DND-41 (cell line): Measurements from ENCODE around the gene VENTX.

Experiments
- ATAC-seq: fragments of 200-7000 bp; cut with Tn5 transposase; 3 replicates; pipeline ENCODE4 v1.9.1; 2021; ENCODE audit warnings: low read depth; ENCODE audit not compliant: insufficient read depth
- DNase-seq: peaks from one replicate; pipeline ENCODE4 v3.0.0-alpha.2; 2020
- H2AFZ ChIP-seq: 2 replicates; pipeline ENCODE4 v1.6.0; 2012; ENCODE audit warnings: low read depth, low read length
- H3K27ac ChIP-seq: 2 replicates; pipeline ENCODE4 v1.5.1; 2012; ENCODE audit warnings: low read length, inconsistent platforms
- H3K27me3 ChIP-seq: fragments of 200-600 bp; sonication (generic); 2 replicates; pipeline ENCODE4 v1.6.0; 2012; ENCODE audit warnings: low read length, mild to moderate bottlenecking, inconsistent platforms; ENCODE audit not compliant: insufficient read depth, poor library complexity
- H3K36me3 ChIP-seq: 2 replicates; pipeline ENCODE4 v1.5.1; 2012; ENCODE audit warnings: low read length, inconsistent platforms; ENCODE audit not compliant: insufficient read depth
- H3K4me1 ChIP-seq: 2 replicates; pipeline ENCODE4 v1.5.1; 2012; ENCODE audit warnings: mild to moderate bottlenecking, low read length; ENCODE audit not compliant: insufficient read depth
- H3K4me2 ChIP-seq: 2 replicates; pipeline ENCODE4 v1.6.0; 2012; ENCODE audit warnings: mild to moderate bottlenecking, moderate library complexity, low read length, inconsistent platforms; ENCODE audit not compliant: insufficient read depth
- H3K4me3 ChIP-seq, 2 experiments: fragments of 200-600 bp in 1 of 2; shearing (Covaris generic) in 1 of 2; 2 replicates each; pipeline ENCODE4 v1.5.1; 2012 to 2016; ENCODE audit warnings: inconsistent platforms in 2 of 2, low read length in 2 of 2, mild to moderate bottlenecking in 2 of 2, low read depth in 1 of 2, moderate library complexity in 1 of 2
- H3K79me2 ChIP-seq: 2 replicates; pipeline ENCODE4 v1.6.0; 2012; ENCODE audit warnings: low read length, inconsistent platforms; ENCODE audit not compliant: insufficient read depth
- H3K9ac ChIP-seq: 2 replicates; pipeline ENCODE4 v1.6.0; 2012; ENCODE audit warnings: low read depth, mild to moderate bottlenecking, inconsistent platforms, low read length, moderate library complexity
- H3K9me3 ChIP-seq: 2 replicates; pipeline ENCODE4 v1.5.1; 2012; ENCODE audit warnings: low read length, moderate library complexity, mild to moderate bottlenecking, inconsistent platforms; ENCODE audit not compliant: insufficient read depth, severe bottlenecking
- H4K20me1 ChIP-seq: 2 replicates; pipeline ENCODE4 v1.6.0; 2012; ENCODE audit warnings: low read length; ENCODE audit not compliant: insufficient read depth
- CTCF ChIP-seq: IDR thresholded peaks from 2 replicates; pipeline ENCODE4 v1.5.1; 2012; ENCODE audit warnings: borderline replicate concordance, low read length, moderate library complexity, mild to moderate bottlenecking; ENCODE audit not compliant: poor library complexity, severe bottlenecking; ENCODE audit errors: extremely low read depth
- EZH2 ChIP-seq: IDR thresholded peaks from 3 replicates; pipeline ENCODE4 v1.6.1; 2012; ENCODE audit warnings: borderline replicate concordance, low read depth, mild to moderate bottlenecking, moderate library complexity, low read length, inconsistent platforms; ENCODE audit not compliant: severe bottlenecking

The VENTX gene

GRCh38 chr10:133199488-133199885 is 38.2 kb upstream of the VENTX start:
- no peaks in the 10 kb centered on the region for H3K4me1 ChIP-seq

GRCh38 chr10:133199992-133200611 is 37.6 kb upstream of the VENTX start:
- Histone ChIP-seq H3K4me2 (no peak overlapping the region), H3K79me2 (no peaks in the 10 kb centered on the region), H3K27me3 (no peaks in the 10 kb centered on the region), H3K9me3 (no peaks in the 10 kb centered on the region), H3K4me1 (no peaks in the 10 kb centered on the region), H3K36me3 (no peaks in the 10 kb centered on the region), H3K4me3 (no peak overlapping the region), H3K9ac (no peak overlapping the region), H4K20me1 (no peaks in the 10 kb centered on the region; the same call in 1 of the 2 replicates), H3K27ac (no peak overlapping the region), H2AFZ (no peak overlapping the region)
- no peak for ATAC-seq
- no peak for DNase-seq
- TF ChIP-seq CTCF: no peak
- no peak for TF ChIP-seq EZH2

More at GRCh38 chr10:133199488-133199885, 38.2 kb upstream of the VENTX start:
- Histone ChIP-seq H3K27me3 (no peaks in the 10 kb centered on the region), H3K4me2 (no peak overlapping the region), H3K9ac (no peak overlapping the region), H3K36me3 (no peaks in the 10 kb centered on the region), H3K27ac (no peak overlapping the region), H3K9me3 (no peaks in the 10 kb centered on the region), H4K20me1 (no peaks in the 10 kb centered on the region; the same call in 1 of the 2 replicates), H2AFZ (no peak overlapping the region), H3K4me3 (no peak overlapping the region), H3K79me2 (no peaks in the 10 kb centered on the region)
- ATAC-seq: no peak
- DNase-seq: no peak
- TF ChIP-seq CTCF (no peak), EZH2 (no peak)

GRCh38 chr10:133200621-133201031 is 37.0 kb upstream of the VENTX start:
- Histone ChIP-seq H4K20me1 (no peaks in the 10 kb centered on the region; the same call in 1 of the 2 replicates), H2AFZ (no peak overlapping the region), H3K79me2 (no peaks in the 10 kb centered on the region), H3K4me3 (no peak overlapping the region), H3K4me1 (no peaks in the 10 kb centered on the region), H3K9me3 (no peaks in the 10 kb centered on the region), H3K4me2 (no peak overlapping the region), H3K27ac (no peak overlapping the region), H3K9ac (no peak overlapping the region), H3K27me3 (no peaks in the 10 kb centered on the region), H3K36me3 (no peaks in the 10 kb centered on the region)
- ATAC-seq (no peak), DNase-seq (no peak)
- TF ChIP-seq CTCF (no peak), EZH2 (no peak)
